Measurements from ENCODE around the gene SMARCAL1. TPM values are rescaled to one million over a fixed set of nuclear protein-coding genes. Genes with fewer than 3 reads are reported as not detected.
"Not testable (repeated sequence)": the region's sequence is repeated elsewhere in the genome, so short reads cannot be mapped to it uniquely, and the experiment has no call there.

Gene SMARCAL1
- total RNA-seq, 1 experiment from 2014 or later = 24.1 TPM

GRCh38 chr2:216517447-216518225, 105.4 kb downstream of the SMARCAL1 start:
- Mint-ChIP-seq H3K27ac (ENCODE audit: unreplicated experiment) (no peak overlapping the region), H3K4me3 (ENCODE audit: unreplicated experiment) (no peak overlapping the region), H3K36me3 (ENCODE audit: insufficient read depth, unreplicated experiment) (no peaks in the 10 kb centered on the region), H3K9me3 (ENCODE audit: unreplicated experiment) (no peaks in the 10 kb centered on the region), H3K27me3 (ENCODE audit: insufficient read depth, unreplicated experiment) (no peaks in the 10 kb centered on the region), H3K4me1 (ENCODE audit: low read depth, unreplicated experiment) (no peaks in the 10 kb centered on the region)
- H3K4me3 ChIP-seq (ENCODE audit: low read depth, low read length) = no peak overlapping the region
- H3K4me1 ChIP-seq = no peaks in the 10 kb centered on the region
- ChIA-PET POLR2A (no interaction called here), CTCF (interaction anchor here (1.3 to 4.9 kb wide), 3 partner anchors 144 to 154 kb away, joined by 3 to 70 read pairs (median 4); no protein-coding TSS in a partner anchor)
- H3K9me3 ChIP-seq = no peaks in the 10 kb centered on the region
- no TSS peak for BruUV-seq (replicated peaks)
- TF ChIP-seq, protein P1, sequence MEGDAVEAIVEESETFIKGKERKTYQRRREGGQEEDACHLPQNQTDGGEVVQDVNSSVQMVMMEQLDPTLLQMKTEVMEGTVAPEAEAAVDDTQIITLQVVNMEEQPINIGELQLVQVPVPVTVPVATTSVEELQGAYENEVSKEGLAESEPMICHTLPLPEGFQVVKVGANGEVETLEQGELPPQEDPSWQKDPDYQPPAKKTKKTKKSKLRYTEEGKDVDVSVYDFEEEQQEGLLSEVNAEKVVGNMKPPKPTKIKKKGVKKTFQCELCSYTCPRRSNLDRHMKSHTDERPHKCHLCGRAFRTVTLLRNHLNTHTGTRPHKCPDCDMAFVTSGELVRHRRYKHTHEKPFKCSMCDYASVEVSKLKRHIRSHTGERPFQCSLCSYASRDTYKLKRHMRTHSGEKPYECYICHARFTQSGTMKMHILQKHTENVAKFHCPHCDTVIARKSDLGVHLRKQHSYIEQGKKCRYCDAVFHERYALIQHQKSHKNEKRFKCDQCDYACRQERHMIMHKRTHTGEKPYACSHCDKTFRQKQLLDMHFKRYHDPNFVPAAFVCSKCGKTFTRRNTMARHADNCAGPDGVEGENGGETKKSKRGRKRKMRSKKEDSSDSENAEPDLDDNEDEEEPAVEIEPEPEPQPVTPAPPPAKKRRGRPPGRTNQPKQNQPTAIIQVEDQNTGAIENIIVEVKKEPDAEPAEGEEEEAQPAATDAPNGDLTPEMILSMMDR (IDR thresholded peaks at IDR 0.05; ENCODE audit: insufficient read depth in 1 of 2, low read depth in 1 of 2, low read length in 1 of 2, severe bottlenecking in 1 of 2, unreplicated experiment in 1 of 2) = no peak
- DNase-seq = no peak
- no peaks in the 10 kb centered on the region for H3K27me3 ChIP-seq (replicated peaks; ENCODE audit: control insufficient read depth, insufficient read depth, low read length)
- intact Hi-C loops (cut with micrococcal nuclease; ENCODE audit: unreplicated experiment) = loop anchor here (2.0 kb wide), 1 partner anchor 993 kb away; no protein-coding TSS in a partner anchor
- no peaks in the 10 kb centered on the region for H3K36me3 ChIP-seq (ENCODE audit: control insufficient read depth, insufficient read depth, low read length)

- DNase-seq; H3K4me3 Mint-ChIP-seq (ENCODE audit: unreplicated experiment); BruUV-seq (replicated peaks); H3K4me1 Mint-ChIP-seq (ENCODE audit: low read depth, unreplicated experiment); H3K27me3 Mint-ChIP-seq (ENCODE audit: insufficient read depth, unreplicated experiment); POLR2A ChIA-PET; H3K27ac Mint-ChIP-seq (ENCODE audit: unreplicated experiment); H3K9me3 Mint-ChIP-seq (ENCODE audit: unreplicated experiment); H3K27me3 ChIP-seq (replicated peaks; ENCODE audit: control insufficient read depth, insufficient read depth, low read length); H3K36me3 Mint-ChIP-seq (ENCODE audit: insufficient read depth, unreplicated experiment); H3K4me1 ChIP-seq; H3K4me3 ChIP-seq (ENCODE audit: low read depth, low read length); H3K9me3 ChIP-seq; H3K36me3 ChIP-seq (ENCODE audit: control insufficient read depth, insufficient read depth, low read length): not testable (repeated sequence)
- intact Hi-C loops (cut with micrococcal nuclease; ENCODE audit: unreplicated experiment) = loop anchor here (1.0 kb wide), 1 partner anchor 148 kb away; no protein-coding TSS in a partner anchor
- CTCF ChIA-PET = interaction anchor here (0.6 to 4.9 kb wide), 9 partner anchors 13 to 1516 kb away, joined by 3 to 70 read pairs (median 3); no protein-coding TSS in a partner anchor
These were observed 106.4 kb downstream of the SMARCAL1 start for GRCh38 chr2:216518566-216519119.

DNA sequence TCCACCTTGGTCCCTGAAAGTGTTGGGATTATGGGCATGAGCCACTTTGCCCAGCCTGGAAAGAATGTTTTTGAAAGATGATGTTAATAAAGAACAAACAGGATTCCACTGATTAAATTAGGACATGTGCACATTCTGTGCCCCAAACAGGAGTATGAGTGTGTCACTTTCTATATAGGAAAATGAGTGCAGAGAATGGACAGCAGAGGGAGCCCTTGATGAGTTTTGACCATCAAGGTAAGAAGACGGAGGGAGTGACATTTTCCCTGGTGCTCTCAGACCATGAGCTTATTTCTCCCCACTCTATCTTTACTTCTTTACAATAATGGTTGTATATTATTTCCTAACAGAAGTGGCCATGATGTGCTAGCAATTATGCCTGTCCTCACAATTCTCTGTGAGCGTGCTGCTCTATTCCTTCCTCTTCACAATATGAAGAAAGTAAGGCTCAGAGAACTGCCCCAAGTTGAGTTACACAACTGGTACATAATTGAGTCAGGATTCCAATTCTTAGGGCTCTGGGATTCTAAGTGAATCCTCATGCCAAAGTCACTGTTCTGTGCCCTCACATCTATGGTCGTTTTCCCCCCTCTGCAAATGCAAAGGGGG, 107.0 kb downstream of the SMARCAL1 start:
- no peaks in the 10 kb centered on the region for H3K4me1 Mint-ChIP-seq (ENCODE audit: low read depth, unreplicated experiment)
- no TSS peak for BruUV-seq (replicated peaks)
- H3K9me3 Mint-ChIP-seq (ENCODE audit: unreplicated experiment) = no peaks in the 10 kb centered on the region
- POLR2A ChIA-PET = no interaction called here
- TF ChIP-seq, protein P1 (IDR thresholded peaks at IDR 0.05; ENCODE audit: insufficient read depth in 1 of 2, low read depth in 1 of 2, low read length in 1 of 2, severe bottlenecking in 1 of 2, unreplicated experiment in 1 of 2) = peak; percentile 71 to 72
- H3K36me3 Mint-ChIP-seq (ENCODE audit: insufficient read depth, unreplicated experiment) = no peaks in the 10 kb centered on the region
- no peak overlapping the region for H3K27ac Mint-ChIP-seq (ENCODE audit: unreplicated experiment)
- Histone ChIP-seq H3K27me3 (replicated peaks; ENCODE audit: control insufficient read depth, insufficient read depth, low read length) (no peaks in the 10 kb centered on the region), H3K9me3 (no peaks in the 10 kb centered on the region), H3K4me3 (ENCODE audit: low read depth, low read length) (no peak overlapping the region), H3K36me3 (ENCODE audit: control insufficient read depth, insufficient read depth, low read length) (no peaks in the 10 kb centered on the region), H3K4me1 (no peaks in the 10 kb centered on the region)
- intact Hi-C loops (cut with micrococcal nuclease; ENCODE audit: unreplicated experiment) = loop anchor here (1.0 kb wide), 1 partner anchor 147 kb away; no protein-coding TSS in a partner anchor
- no peaks in the 10 kb centered on the region for H3K27me3 Mint-ChIP-seq (ENCODE audit: insufficient read depth, unreplicated experiment)
- CTCF ChIA-PET = interaction anchor here (0.6 to 4.9 kb wide), 12 partner anchors 13 to 1516 kb away, joined by 3 to 70 read pairs (median 3); no protein-coding TSS in a partner anchor
- no peak overlapping the region for H3K4me3 Mint-ChIP-seq (ENCODE audit: unreplicated experiment)
- peak; percentile 68 to 73 for DNase-seq
